ENCODE results near the gene SPTLC2.
"Not testable (repeated sequence)": the region's sequence is repeated elsewhere in the genome, so short reads cannot be mapped to it uniquely, and the experiment has no call there.

Gene SPTLC2

DNA sequence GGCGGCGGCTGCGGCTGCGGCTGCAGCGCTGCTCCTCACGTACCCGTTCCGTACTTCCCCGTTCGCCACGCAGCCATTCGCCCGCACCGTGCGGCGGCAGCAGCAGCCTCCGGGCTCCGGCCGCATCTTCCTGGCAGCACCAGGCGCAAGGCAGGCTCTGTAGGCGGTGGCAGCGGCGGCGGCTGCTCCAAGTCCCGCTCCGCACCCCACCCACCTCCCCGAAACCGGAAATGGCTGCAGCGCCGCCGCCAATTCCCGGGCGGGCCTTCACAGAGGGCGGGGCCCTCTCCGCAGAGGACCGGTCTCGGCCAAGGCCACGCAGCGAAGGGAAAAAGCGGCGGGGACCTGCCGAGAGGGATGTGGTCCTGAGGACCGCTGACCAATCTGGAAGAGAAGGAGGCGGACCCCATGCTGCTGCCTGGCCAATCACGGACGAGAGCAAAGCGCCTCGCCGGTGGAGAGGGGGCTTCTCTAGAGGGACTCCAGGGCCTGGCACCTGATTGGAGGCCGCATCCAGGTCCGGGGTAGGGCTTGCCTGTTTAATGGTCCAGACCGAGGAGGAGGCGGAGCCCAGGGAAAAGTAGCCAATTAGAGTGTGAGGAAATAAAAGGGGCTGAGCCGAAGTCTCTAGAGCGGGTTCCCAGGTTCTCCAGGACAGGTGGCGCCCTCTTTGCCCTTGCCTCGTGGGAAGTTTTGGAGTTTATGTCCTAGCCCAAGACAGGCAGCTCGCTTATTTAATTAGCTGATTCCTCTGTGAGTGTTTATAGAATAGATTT is at the start of gene SPTLC2:
Gene SPTLC2 (minus strand): TSS at position 184 of the 776 bp plus-strand sequence. CDS start 58 bp downstream, at position 126.
- DNase-seq, result peak; percentile 92

DNA sequence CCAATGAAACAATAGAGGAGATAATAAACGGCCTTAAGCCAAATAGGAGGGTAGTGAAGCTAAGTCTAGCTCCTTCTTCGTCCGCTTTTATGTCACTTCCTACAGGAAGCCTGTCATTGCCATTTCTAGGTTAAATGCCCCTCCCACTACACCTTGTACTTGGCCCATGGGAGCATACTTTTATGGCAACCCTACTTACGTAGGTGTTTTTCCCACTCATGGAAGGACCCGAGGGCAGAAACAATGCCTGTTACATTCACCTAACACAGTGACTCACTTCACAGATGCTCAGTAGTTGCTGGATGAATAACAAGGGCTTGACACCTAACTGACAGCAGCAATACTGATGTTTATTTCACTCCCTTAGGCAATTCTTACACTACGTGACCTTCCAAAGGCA is 46.9 kb upstream of the SPTLC2 start:
- DNase-seq, result no peak

GRCh38 chr14:77661562-77661961 is 45.1 kb upstream of the SPTLC2 start:
- DNase-seq, result not testable (repeated sequence)

DNA sequence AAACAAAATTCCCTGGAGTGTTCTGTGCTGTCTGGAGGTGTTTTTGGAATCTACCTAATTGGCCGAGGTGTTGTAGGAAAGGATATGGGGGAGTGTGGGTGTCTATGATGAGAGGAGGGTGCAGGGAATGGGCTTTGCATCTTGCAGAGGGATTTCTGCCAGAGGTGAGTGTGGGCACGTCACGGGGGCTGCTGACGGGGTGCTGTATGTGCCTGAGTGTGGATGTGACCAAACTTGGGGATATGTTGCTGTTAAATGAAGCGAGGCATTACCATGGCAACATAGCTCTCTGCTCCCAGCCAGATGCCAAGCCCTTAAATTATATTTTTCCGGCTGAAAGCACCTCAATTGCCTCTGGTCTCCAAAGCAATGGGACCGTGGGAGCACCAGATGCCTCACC is 44.3 kb upstream of the SPTLC2 start:
- DNase-seq, result no peak

GRCh38 chr14:77659831-77660230 is 43.4 kb upstream of the SPTLC2 start:
- no peak for DNase-seq

DNA sequence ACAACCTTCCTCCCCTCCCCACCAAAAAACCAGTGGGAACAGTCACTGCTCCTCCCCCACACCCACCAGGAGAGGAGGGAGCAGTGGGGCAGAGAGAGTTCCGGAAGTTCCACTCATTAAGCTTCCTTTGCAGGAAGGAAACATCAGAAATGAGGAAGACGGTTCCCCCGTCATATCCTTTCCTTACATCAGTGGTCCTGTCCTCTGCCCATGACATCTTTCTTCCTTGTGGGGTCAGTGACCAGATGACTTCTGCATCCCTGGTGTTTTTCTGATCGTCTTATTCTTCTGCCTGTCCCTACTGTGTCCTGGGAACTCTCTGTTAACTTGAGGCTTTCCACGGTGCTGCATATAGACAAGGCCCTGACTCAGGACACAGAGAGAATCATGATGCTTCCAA is 40.8 kb upstream of the SPTLC2 start:
- no peak for DNase-seq

DNA sequence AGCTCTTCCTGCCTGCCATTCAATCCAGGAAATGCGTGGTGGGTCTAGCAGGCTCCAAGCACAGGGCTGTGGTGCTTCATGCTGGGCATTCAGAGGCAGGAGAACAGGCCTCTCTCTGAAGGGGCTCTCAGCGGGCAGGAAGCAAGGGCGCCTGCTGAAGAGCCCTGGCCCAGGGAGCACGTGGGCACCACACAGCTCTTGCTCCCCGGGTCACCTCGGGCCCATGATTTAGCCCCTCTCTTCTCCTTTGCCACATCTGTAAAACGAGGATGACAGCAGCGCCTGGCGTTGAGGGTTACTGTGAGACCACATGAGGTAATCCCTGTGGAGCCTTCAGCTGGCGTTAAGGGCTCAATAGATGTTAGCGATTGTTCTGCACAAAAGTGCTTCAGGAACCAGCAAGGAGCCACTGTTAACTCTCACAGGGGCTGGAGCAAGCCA is 37.6 kb upstream of the SPTLC2 start:
- no peak for DNase-seq

- no peak for DNase-seq
Observed at GRCh38 chr14:77649326-77649725, 32.9 kb upstream of the SPTLC2 start.

DNA sequence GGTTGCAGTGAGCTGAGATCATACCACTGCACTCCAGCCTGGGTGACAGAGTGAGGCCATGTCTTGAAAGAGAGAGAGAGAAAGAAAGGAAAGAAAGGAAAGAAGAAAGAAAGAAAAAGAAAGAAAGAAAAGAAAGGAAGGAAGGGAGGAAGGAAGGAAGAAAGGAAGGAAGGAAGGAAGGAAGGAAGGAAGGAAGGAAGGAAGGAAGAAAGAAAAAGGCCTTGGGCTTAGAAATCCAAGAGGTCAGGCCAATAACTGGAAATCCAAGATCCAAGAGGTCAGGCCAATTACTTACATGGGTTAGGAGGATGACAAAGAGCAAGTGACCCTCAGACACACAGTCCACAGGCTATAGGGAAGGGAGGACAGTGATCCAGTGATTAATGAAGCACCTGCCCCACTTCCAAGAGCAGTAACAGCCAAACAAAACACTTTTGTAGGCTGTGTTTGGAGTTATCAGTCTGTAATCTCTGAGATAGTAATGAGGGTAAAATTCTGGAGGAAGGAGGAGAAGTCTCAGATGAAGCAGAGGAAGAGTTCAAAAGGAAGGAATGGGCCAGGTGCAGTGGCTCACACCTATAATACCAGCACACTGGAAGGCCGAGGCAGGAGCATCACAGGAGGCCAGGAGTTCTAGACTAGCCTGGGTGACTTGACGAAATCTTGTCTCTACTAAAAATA is 32.2 kb upstream of the SPTLC2 start:
- DNase-seq, result no peak

GRCh38 chr14:77647853-77648252 is 31.4 kb upstream of the SPTLC2 start:
- DNase-seq, result no peak

- no peak for DNase-seq
Observed at GRCh38 chr14:77646907-77647306, 30.5 kb upstream of the SPTLC2 start.

- DNase-seq, result no peak
Observed at GRCh38 chr14:77645520-77646230, 29.2 kb upstream of the SPTLC2 start.

DNA sequence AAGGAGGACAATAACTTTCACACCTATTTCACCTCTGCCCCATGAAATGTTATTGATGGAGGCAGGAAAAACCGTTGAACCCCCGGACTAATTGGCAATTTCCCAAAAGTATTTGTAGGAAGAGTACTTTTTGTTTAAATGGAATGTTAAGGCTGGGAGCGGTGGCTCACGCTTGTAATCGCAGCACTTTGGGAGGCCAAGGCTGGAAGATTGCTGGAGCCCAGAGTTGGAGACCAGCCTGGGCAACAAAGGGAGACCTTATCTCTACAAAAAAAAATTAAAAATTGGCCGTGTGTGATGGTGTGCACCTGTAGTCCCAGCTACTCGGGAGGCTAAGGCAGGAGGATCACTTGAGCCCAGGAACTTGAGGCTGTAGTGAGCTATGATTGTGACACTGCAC is 26.0 kb upstream of the SPTLC2 start:
- no peak for DNase-seq

DNA sequence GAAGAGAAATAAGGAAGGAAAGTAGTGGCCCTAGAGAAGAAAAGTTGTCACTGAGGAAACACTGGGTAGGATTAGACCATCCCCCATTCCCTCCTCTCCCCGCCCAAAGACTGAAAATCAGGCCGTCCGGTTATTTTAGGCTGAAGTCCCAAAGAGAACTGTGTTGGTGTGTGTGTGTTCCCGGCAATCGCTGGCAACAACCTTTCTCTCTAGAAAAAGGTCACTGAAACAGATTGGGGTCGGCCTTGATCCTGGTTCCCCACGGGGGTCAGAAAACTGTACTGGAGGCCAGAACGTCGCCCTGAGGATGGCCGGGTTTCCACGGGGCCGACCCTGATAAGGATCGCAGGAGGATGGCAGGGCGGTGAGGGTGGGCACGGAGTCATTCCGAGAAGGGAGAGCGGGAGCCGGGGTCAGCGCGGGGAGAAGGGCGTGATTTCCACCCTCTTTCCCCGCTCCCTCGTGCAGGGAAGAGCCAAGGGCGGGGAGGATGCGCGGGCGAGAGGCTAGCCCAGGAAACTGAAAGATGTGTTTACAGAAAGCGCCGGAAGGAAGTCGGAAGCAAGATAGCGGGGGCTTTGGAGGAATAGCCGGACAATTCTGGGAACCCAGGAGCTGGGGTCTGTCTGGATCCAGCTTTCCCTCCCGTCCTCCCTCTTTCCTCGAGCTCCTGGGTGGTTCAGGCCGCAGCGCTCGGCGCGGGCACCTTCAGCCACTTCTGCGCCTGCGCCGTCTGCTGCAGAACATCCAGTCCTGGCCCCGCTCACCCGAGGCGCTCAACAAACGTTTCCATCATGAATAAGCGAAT is 25.3 kb upstream of the SPTLC2 start:
- DNase-seq, result peak; percentile 67

DNA sequence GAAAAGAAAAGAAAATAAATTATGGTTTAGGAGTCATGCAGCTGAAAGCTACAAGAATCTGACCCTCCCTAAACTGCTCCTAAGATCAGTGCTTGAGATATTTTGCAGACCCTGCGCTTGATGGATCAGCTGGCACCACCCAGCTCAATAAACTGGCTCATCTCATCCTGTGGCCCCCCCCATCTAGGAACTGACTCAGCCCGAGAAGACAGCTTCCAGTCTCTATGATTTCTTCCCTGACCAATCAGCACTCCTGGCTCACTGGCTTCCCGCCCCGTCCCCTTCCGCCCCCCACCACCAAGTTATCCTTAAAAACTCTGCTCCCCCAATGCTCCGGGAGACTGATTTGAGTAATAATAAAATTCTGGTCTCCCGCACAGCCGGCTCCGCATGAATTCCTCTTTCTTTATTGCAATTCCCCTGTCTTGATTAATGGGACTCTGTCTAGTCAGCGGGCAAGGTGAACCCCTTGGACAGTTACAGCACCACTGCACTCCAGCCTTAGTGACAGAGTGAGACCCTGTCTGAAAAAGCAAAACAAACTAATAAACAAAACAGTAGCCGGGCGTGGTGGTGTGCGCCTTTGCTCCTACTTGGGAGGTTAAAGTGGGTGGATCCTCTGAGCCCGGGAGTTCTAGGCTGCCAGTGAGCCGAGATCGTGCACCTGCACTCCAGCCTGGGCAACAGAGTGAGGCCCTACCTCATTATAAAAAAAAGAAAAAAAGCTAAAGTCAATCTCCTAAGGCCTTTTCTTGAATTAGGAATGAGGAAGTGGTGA is 24.5 kb upstream of the SPTLC2 start:
- no peak for DNase-seq

GRCh38 chr14:77638771-77639171 is 22.3 kb upstream of the SPTLC2 start:
- no peak for DNase-seq

DNA sequence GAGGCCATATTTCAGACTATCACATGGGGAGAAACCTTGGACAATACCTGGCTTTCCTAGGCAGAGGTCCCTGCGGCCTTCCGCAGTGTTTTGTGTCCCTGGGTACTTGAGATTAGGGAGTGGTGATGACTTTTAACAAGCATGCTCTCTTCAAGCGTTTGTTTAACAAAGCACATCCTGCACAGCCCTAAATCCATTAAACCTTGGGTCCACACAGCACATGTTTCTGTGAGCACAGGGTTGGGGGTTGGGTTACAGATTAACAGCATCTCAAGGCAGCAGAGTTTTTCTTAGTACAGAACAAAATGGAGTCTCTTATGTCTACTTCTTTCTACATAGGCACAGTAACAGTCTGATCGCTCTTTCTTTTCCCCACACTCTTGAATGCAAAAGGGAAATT is 19.4 kb upstream of the SPTLC2 start:
- DNase-seq, result not testable (repeated sequence)

DNA sequence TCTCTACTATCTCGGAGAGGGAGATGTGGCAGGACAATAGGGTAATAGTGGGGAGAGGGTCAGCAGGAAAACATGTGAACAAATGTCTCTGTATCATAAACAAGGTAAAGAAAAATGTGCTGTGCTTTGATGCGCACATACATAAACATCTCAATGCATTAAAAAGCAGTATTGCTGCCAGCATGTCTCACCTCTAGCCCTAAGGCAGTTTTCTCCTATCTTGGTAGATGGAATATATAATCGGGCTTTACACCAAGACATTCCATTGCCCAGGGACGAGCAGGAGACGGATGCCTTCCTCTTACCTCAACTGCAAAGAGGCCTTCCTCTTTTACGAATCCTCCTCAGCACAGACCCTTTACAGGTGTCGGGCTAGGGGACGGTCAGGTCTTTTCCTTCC is 19.0 kb upstream of the SPTLC2 start:
- DNase-seq, result not testable (repeated sequence)

GRCh38 chr14:77630111-77630510 is 13.7 kb upstream of the SPTLC2 start:
- no peak for DNase-seq

DNA sequence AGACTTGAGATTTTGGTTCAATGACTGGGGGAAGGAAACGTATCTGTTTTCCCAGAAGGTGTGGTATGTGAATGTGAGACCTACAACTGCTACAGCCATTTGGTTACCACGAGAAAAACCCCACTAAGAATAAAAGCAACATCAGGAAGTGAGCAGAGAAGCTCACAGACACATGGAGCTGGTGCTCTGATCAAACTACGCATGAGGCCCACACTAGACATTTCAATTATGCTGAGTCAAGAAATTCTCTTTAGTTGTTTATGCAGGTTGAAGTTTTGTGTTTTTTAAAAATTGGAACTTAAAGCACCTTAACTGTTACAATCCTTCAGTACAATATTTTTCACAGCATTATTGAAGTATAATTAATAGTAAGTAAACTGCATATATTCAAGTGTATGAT is 8.9 kb upstream of the SPTLC2 start:
- DNase-seq, result no peak

- DNase-seq, result no peak
Observed at GRCh38 chr14:77623201-77623600, 6.8 kb upstream of the SPTLC2 start.

- no peak for DNase-seq
Observed at GRCh38 chr14:77622366-77622961, 6.0 kb upstream of the SPTLC2 start.

All from stimulated activated CD4-positive, alpha-beta T cell treated with anti-CD3 and anti-CD28 coated beads, Interleukin-12 subunit alpha, Interleukin-12 subunit beta, amount 100 ng/mL, for 4 hours (primary cell).